Activated T-helper 1 cell treated with anti-CD3 and anti-CD28 coated beads, Interleukin-12 subunit alpha, Interleukin-12 subunit beta, Interleukin-2, Interleukin-4 antibody, amounts not matched to agents 30 ng/mL and 10 ng/mL and 1 ng/mL, durations not matched to agents 14 hours and 24 hours and 36 hours (primary cell): ENCODE results near the gene NEIL3. TPM values are rescaled to one million over a fixed set of nuclear protein-coding genes. Genes with fewer than 3 reads are reported as not detected.
"Not testable (repeated sequence)": the region's sequence is repeated elsewhere in the genome, so short reads cannot be mapped to it uniquely, and the experiment has no call there.

Experiments
- DNase-seq: peaks from one replicate; pipeline ENCODE4 v3.0.0; 2021; ENCODE audit warnings: low spot score
- H3K27ac Mint-ChIP-seq: one replicate; pipeline ENCODE4 v1.8.0; 2021; ENCODE audit warnings: mild to moderate bottlenecking, mixed read lengths
- H3K27me3 Mint-ChIP-seq: one replicate; pipeline ENCODE4 v1.8.0; 2022; ENCODE audit warnings: mild to moderate bottlenecking, moderate library complexity, mixed read lengths; ENCODE audit not compliant: insufficient read depth
- H3K36me3 Mint-ChIP-seq: one replicate; pipeline ENCODE4 v1.8.0; 2021; ENCODE audit warnings: low read depth, mixed read lengths
- H3K4me1 Mint-ChIP-seq: one replicate; pipeline ENCODE4 v1.8.0; 2021; ENCODE audit warnings: low read depth, mixed read lengths
- H3K4me3 Mint-ChIP-seq: one replicate; pipeline ENCODE4 v1.8.0; 2021; ENCODE audit warnings: mild to moderate bottlenecking, moderate library complexity, mixed read lengths
- H3K9me3 Mint-ChIP-seq: one replicate; pipeline ENCODE4 v1.8.0; 2021; ENCODE audit warnings: mixed read lengths
- intact Hi-C: fragments of 100-400 bp; cut with micrococcal nuclease; formaldehyde crosslinking; loops from one replicate; pipeline ENCODE4 v1.15.1; 2024
- total RNA-seq: library from RNA; stranded (reverse); gene quantifications from 2 replicates; pipeline ENCODE4 v1.2.3, GENCODE V29; 2022

NEIL3 gene
- total RNA-seq, 1 donor from 2014 or later, result 13.6 TPM

DNA sequence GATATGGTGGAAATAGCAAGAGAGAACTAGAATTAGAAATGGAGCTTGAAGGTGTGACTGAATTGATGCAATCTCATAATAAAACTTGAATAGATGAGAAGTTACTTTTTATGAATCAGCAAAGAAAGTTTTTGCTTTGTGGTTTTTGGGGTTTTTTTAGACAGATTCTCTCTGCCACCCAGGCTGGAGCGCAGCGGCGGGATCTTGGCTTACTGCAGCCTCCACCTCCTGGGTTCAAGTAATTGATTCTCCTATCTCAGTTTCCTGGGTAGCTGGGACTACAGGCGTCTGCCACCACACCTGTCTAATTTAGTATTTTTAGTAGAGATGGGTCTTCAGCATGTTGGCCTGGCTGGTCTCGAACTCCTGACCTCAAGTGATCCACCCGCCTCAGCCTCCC is 23.7 kb upstream of the NEIL3 start:
- DNase-seq, result no peak
- Mint-ChIP-seq H3K36me3 (no peaks in the 10 kb centered on the region), H3K4me1 (no peaks in the 10 kb centered on the region), H3K27ac (no peak overlapping the region), H3K9me3 (no peaks in the 10 kb centered on the region), H3K4me3 (no peak overlapping the region), H3K27me3 (peaks cover 6% of the 10 kb centered on the region)
- intact Hi-C loops, result no loop called here

DNA sequence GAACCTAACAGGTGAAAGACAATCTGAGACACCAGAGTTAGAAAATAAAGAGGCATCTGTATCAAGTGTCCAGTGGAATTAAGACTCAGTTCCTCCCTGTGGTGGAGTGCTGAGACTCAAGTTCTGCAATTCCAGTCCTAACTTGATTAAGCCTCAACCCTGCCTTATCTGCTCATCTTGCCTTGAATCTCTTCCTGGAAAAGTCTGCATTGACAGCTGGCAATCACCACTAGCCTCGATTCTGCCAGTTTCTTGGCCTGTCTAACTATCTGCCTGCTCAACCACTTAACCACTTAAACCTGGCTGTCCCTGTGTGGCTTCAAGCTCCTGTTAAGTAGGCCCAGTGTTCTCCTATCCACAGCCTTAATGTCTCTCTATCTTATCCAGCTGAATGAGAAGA is 22.4 kb upstream of the NEIL3 start:
- H3K4me1 Mint-ChIP-seq, result no peaks in the 10 kb centered on the region

GRCh38 chr4:177288335-177288734 is 21.3 kb upstream of the NEIL3 start:
- Mint-ChIP-seq H3K27ac (no peak overlapping the region), H3K4me1 (no peaks in the 10 kb centered on the region), H3K36me3 (no peaks in the 10 kb centered on the region), H3K4me3 (no peak overlapping the region), H3K9me3 (no peaks in the 10 kb centered on the region), H3K27me3 (peaks cover 9% of the 10 kb centered on the region)
- intact Hi-C loops, result no loop called here
- DNase-seq, result no peak

More for the DNA sequence above, 22.4 kb upstream of the NEIL3 start:
- intact Hi-C loops, result no loop called here
- DNase-seq, result no peak
- H3K36me3 Mint-ChIP-seq, result no peaks in the 10 kb centered on the region
- H3K27me3 Mint-ChIP-seq, result peaks cover 9% of the 10 kb centered on the region
- no peak overlapping the region for H3K27ac Mint-ChIP-seq
- no peak overlapping the region for H3K4me3 Mint-ChIP-seq
- H3K9me3 Mint-ChIP-seq, result no peaks in the 10 kb centered on the region

DNA sequence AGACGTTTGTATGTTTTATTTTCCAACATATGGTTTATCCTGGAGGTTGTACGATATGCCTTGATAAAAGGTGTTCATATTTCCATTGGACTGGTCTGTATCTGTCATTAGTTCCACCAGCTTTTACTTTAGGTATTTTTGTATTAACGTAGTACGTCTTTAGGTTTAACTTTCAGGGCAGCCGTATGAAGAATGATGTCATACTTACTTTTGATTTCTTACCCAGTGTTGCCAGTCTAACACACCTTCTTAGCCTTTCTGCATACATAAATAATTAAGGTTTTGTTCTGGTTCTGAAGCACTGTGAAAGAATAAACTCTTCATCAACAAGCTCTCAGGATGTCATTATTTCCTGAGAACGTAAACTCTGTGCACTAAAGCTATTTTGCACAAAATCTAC is 18.9 kb upstream of the NEIL3 start:
- intact Hi-C loops, result no loop called here
- no peak overlapping the region for H3K27ac Mint-ChIP-seq
- H3K4me3 Mint-ChIP-seq, result no peak overlapping the region
- no peaks in the 10 kb centered on the region for H3K9me3 Mint-ChIP-seq
- no peaks in the 10 kb centered on the region for H3K4me1 Mint-ChIP-seq
- H3K36me3 Mint-ChIP-seq, result no peaks in the 10 kb centered on the region
- H3K27me3 Mint-ChIP-seq, result peaks cover 6% of the 10 kb centered on the region
- no peak for DNase-seq

DNA sequence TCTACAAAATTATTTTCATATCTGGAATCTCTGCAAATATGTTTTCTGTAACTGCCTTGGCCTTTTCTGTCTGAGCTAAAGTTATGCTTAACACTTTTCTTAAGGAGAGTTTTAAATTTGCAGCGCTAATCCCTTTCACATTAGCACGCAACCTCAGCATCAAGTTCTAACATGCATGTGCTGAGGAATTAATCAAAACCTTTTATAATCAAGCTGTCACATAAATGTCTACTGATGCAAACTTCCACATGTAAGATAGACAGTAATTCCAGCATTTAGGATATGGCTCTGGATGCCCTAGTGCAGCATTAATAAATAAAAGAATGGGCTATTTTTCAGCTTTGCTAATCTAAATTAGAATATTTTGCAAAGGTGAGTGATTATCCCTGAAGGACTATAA is 17.5 kb upstream of the NEIL3 start:
- Mint-ChIP-seq H3K27ac (no peak overlapping the region), H3K4me3 (no peak overlapping the region), H3K27me3 (peaks cover 6% of the 10 kb centered on the region), H3K4me1 (no peaks in the 10 kb centered on the region), H3K9me3 (no peaks in the 10 kb centered on the region), H3K36me3 (no peaks in the 10 kb centered on the region)
- intact Hi-C loops, result loop anchor here (2.0 kb wide), 1 partner anchor 17 kb away; the partner anchor contains the start of gene NEIL3
- no peak for DNase-seq

DNA sequence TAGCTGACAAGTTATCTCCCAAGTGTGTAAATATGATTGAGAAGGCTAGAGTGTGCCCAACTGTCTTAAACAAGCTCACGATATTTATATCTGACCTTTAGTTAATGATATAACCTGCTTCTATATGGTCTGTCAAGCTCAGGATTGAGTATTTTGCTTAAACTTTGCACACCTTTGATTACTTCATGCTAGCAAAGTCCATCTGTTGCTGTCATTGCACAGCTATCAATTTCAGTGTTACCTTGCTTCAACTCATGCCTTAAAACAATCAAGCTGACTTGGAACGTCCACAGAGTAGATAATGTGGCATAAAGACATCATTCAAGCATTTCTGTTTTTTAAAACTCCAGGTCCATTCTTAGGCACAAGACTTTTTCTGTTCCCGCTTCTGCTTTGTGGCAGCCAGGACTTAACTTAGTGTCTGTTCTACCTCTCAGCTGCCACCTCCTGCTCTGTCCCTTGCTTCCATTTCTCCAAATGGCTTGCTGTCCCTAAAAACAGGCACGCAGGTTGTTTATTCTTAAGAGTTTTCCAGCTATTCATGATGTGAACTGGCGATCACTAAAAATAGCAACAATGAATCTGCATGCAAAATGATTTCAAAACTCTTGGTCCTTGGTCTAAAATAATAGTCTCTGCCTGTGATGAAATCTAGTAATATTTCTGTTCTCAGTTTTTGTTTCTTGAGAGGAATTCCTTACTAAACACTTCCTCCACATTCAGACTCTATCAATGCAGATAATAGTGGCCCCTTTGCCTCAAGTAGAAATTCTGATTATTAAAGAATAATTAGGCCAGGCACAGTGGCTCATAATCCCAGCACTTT is 16.3 kb upstream of the NEIL3 start:
- Mint-ChIP-seq H3K4me1 (no peaks in the 10 kb centered on the region), H3K27me3 (peaks cover 6% of the 10 kb centered on the region), H3K4me3 (no peak overlapping the region), H3K27ac (no peak overlapping the region), H3K36me3 (no peaks in the 10 kb centered on the region), H3K9me3 (peaks cover 9% of the 10 kb centered on the region)
- intact Hi-C loops, result loop anchor here (2.0 kb wide), 1 partner anchor 15 kb away; the partner anchor contains the start of gene NEIL3
- no peak for DNase-seq

DNA sequence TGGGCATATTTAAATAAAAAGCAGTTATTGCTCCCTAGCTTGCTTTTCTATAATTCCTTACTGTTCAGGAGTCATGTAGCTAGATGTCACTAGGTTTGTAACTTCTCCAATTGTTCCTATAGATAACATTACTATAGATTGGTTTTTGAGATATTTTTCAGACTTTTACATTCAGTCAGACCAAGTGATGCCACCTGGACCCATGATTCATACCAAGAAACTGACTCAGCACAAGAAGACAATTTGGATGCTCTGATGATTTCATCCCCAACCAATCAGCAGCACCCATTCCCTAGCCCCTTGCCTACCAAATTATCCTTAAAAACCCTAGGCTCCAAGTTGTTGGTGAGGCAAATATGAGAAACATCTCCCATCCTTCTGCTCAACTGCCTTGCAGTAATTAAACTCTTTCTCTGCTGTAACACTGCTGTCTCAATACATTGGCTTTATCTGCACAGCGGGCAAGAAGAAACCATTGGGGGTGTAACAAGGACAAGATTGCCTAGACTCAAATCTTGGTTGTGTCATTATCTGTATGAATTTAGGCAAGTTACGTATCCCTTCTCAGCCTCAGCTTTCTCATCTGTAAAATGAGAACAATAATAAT is 11.8 kb upstream of the NEIL3 start:
- Mint-ChIP-seq H3K27me3 (no peaks in the 10 kb centered on the region), H3K4me1 (peaks cover 4% of the 10 kb centered on the region), H3K4me3 (no peak overlapping the region), H3K36me3 (no peaks in the 10 kb centered on the region), H3K27ac (no peak overlapping the region), H3K9me3 (peaks cover 9% of the 10 kb centered on the region)
- DNase-seq, result no peak
- intact Hi-C loops, result no loop called here

GRCh38 chr4:177301126-177301639 is 8.5 kb upstream of the NEIL3 start:
- H3K4me1 Mint-ChIP-seq, result peaks cover 4% of the 10 kb centered on the region
- no peaks in the 10 kb centered on the region for H3K36me3 Mint-ChIP-seq
- peaks cover 9% of the 10 kb centered on the region for H3K9me3 Mint-ChIP-seq
- H3K27me3 Mint-ChIP-seq, result no peaks in the 10 kb centered on the region
- intact Hi-C loops, result no loop called here
- H3K27ac Mint-ChIP-seq, result no peak overlapping the region
- no peak overlapping the region for H3K4me3 Mint-ChIP-seq
- DNase-seq, result no peak

DNA sequence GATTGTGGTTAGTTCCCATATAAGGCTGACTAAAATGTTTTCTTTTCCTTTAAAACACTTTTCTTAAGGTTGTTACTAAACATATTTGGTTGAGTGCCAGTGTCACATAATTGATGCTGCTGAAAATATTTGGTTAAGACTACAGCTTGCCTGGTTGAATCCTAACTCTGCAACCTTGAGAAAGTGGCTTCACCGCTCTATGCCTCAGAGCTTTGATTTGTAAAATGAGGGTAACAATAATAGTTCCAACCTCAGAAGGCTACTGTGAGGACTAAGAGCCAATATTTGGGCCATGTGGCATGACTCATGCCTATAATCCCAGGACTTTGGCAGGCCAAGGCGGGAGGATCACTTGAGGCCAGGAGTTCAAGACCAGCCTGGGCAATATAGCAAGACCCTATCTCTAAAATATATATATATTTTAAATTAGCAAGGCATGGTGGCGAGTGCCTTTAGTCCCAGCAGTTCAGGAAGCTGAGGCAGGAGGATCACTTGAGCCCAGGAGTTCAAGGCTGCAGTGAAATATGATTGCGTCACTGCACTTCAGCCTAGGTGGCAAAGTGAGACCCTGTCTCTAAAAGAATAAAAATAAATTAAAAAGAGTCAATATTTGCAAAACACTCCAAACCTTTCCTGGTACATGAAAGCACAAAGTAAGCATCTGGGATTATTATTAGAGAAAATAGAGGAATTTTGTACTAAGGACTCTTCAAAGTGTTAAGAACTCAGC is 7.1 kb upstream of the NEIL3 start:
- no peak overlapping the region for H3K27ac Mint-ChIP-seq
- peaks cover 4% of the 10 kb centered on the region for H3K4me1 Mint-ChIP-seq
- no peak overlapping the region for H3K4me3 Mint-ChIP-seq
- no peak for DNase-seq
- H3K9me3 Mint-ChIP-seq, result peaks cover 7% of the 10 kb centered on the region
- H3K27me3 Mint-ChIP-seq, result no peaks in the 10 kb centered on the region
- H3K36me3 Mint-ChIP-seq, result no peaks in the 10 kb centered on the region
- intact Hi-C loops, result no loop called here

DNA sequence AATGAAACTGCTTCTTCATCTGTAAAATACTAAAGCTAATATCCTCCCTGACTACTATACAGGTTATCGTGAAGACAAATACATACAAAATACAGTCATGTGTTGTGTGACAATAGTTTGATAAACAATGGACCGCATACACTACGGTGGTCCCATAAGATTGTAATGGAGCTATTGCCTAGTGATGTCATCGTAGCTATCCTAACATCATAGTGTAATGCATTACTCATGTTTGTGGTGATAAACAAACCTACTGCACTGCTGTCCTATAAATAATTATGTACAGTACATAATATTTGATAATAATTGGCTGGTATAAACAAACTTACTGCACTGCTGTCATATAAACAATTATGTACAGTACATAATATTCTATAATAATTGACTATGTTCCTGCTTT is 5.6 kb upstream of the NEIL3 start:
- Mint-ChIP-seq H3K4me3 (no peak overlapping the region), H3K27me3 (no peaks in the 10 kb centered on the region), H3K36me3 (no peaks in the 10 kb centered on the region), H3K9me3 (no peaks in the 10 kb centered on the region), H3K4me1 (peaks cover 14% of the 10 kb centered on the region), H3K27ac (no peak overlapping the region)
- DNase-seq, result no peak
- intact Hi-C loops, result no loop called here

- H3K27me3 Mint-ChIP-seq, H3K36me3 Mint-ChIP-seq, DNase-seq, H3K27ac Mint-ChIP-seq, H3K4me3 Mint-ChIP-seq, H3K9me3 Mint-ChIP-seq, intact Hi-C loops: not testable (repeated sequence)
- H3K4me1 Mint-ChIP-seq, result peaks cover 19% of the 10 kb centered on the region
Measured at GRCh38 chr4:177304864-177305263, 4.8 kb upstream of the NEIL3 start.

DNA sequence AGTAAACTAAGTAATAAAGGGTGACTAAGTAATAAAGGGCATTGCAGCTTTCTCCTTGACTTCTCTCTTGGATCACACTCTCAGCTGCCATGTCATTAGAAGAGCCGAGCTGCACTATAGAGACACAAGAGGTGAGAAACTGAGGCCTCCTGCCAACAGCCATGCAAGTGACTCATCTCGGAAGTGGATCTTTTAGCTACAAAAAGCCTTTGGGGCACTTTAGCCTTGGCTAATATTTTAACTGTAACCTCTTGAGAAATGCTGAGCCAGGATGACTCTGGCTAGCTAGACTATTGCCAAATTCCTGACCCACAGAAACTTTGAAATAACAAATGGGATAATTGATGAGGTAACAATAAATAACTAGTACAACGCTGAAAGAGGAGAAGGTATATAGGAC is 1.5 kb upstream of the NEIL3 start:
- intact Hi-C loops, result loop anchor here (2.0 kb wide), 1 partner anchor 15 kb away; no protein-coding TSS in a partner anchor
- H3K27ac Mint-ChIP-seq, result peak overlapping the region; percentile 14
- H3K4me1 Mint-ChIP-seq, result peaks cover 43% of the 10 kb centered on the region
- no peaks in the 10 kb centered on the region for H3K36me3 Mint-ChIP-seq
- H3K27me3 Mint-ChIP-seq, result no peaks in the 10 kb centered on the region
- no peak overlapping the region for H3K4me3 Mint-ChIP-seq
- no peak for DNase-seq
- H3K9me3 Mint-ChIP-seq, result no peaks in the 10 kb centered on the region
